Panc1 (cell line): Measurements from ENCODE around the gene RPL41. TPM values are rescaled to one million over a fixed set of nuclear protein-coding genes. Genes with fewer than 3 reads are reported as not detected.

ENCODE experiments used
- ATAC-seq: fragments of 200-7000 bp; cut with Tn5 transposase; 2 replicates; pipeline ENCODE4 v1.9.1; 2020; ENCODE audit warnings: mild to moderate bottlenecking, moderate library complexity
- BruUV-seq: library from RNA; stranded (reverse); fragments of 400-500 nt; replicated peaks from 2 replicates; lab custom pipeline; 2021; lab: Mats Ljungman, UMichigan
- CTCF ChIA-PET: fragments of 300-600 bp; sonication (Branson Sonifier 250); formaldehyde crosslinking; loops from one replicate; lab custom pipeline; 2022; ENCODE audit warnings: antibody characterized with exemption; lab: Charles Lee
- POLR2A ChIA-PET: fragments of 300-600 bp; sonication (Branson Sonifier 250); formaldehyde crosslinking; loops from one replicate; lab custom pipeline; 2022; ENCODE audit warnings: antibody characterized with exemption; lab: Charles Lee
- DNase-seq: peaks from one replicate; pipeline ENCODE4 v3.0.0-alpha.2; 2010; ENCODE audit warnings: low read depth, low spot score
- H3K27ac ChIP-seq: 2 replicates; pipeline ENCODE4 v1.5.1; 2011; ENCODE audit warnings: mild to moderate bottlenecking, low read length, inconsistent platforms
- H3K27me3 ChIP-seq: fragments of 200-500 bp; sonication (Bioruptor generic); 2 replicates; pipeline ENCODE4 v1.6.0; 2014; ENCODE audit warnings: low read length, inconsistent platforms; ENCODE audit not compliant: control insufficient read depth, insufficient read depth
- H3K36me3 ChIP-seq: fragments of 200-500 bp; sonication (Bioruptor generic); 2 replicates; pipeline ENCODE4 v1.5.1; 2014; ENCODE audit warnings: inconsistent platforms, mild to moderate bottlenecking, low read length, moderate library complexity; ENCODE audit not compliant: control insufficient read depth, insufficient read depth
- H3K4me1 ChIP-seq: 2 replicates; pipeline ENCODE4 v1.5.1; 2011; ENCODE audit warnings: inconsistent platforms, mild to moderate bottlenecking, low read length, moderate library complexity; ENCODE audit not compliant: control insufficient read depth, insufficient read depth
- H3K4me3 ChIP-seq, 2 experiments: 2 replicates each; pipeline ENCODE4 v1.5.1; 2011 to 2012; ENCODE audit warnings: low read depth in 2 of 2, low read length in 2 of 2, mild to moderate bottlenecking in 2 of 2, inconsistent platforms in 1 of 2, moderate library complexity in 1 of 2
- H3K9me3 ChIP-seq: fragments of 200-500 bp; sonication (Bioruptor generic); 2 replicates; pipeline ENCODE4 v1.5.1; 2014; ENCODE audit warnings: low read depth, mild to moderate bottlenecking, inconsistent platforms, low read length, moderate library complexity; ENCODE audit not compliant: control insufficient read depth, insufficient read depth
- CTCF ChIP-seq: fragments of 450-650 bp; IDR thresholded peaks from 2 replicates; pipeline ENCODE4 v1.5.1; 2017; ENCODE audit warnings: mild to moderate bottlenecking
- POLR2AphosphoS5 ChIP-seq: IDR thresholded peaks from 2 replicates; pipeline ENCODE4 v1.6.1; 2012; ENCODE audit warnings: mild to moderate bottlenecking, low read depth, low read length, moderate library complexity
- SIN3A ChIP-seq: IDR thresholded peaks from 2 replicates; pipeline ENCODE4 v1.6.1; 2012; ENCODE audit warnings: low read depth, mild to moderate bottlenecking, low read length, moderate library complexity, borderline replicate concordance; ENCODE audit not compliant: insufficient read depth
- TCF7L2 ChIP-seq: IDR thresholded peaks from 2 replicates; pipeline ENCODE4 v1.6.1; 2011; ENCODE audit warnings: mild to moderate bottlenecking, low read depth, low read length, inconsistent platforms
- in situ Hi-C: cut with HindIII; loops from 2 replicates; pipeline ENCODE4 v1.10.0; 2016; ENCODE audit warnings: low sequenced_read_pairs, low pct_unique_long_range_greater_than_20kb
- intact Hi-C: fragments of 100-400 bp; cut with micrococcal nuclease; formaldehyde crosslinking; loops from one replicate; pipeline ENCODE4 v1.10.0; 2022; ENCODE audit not compliant: unreplicated experiment
- total RNA-seq: library from RNA; stranded (reverse); gene quantifications from one replicate; pipeline ENCODE4 v1.2.1, GENCODE V29; 2021; ENCODE audit not compliant: unreplicated experiment
- TF ChIP-seq, protein P1 (sequence below), 2 experiments: IDR thresholded peaks; 2 replicates each; pipeline ENCODE4 v1.6.1; 2011 to 2012; ENCODE audit warnings: low read depth in 2 of 2, control low read depth in 1 of 2, low read length in 1 of 2, mild to moderate bottlenecking in 1 of 2, moderate library complexity in 1 of 2; ENCODE audit not compliant: insufficient read depth in 1 of 2

RPL41 gene
- total RNA-seq, 1 experiment from 2014 or later = 2,264 TPM

DNA sequence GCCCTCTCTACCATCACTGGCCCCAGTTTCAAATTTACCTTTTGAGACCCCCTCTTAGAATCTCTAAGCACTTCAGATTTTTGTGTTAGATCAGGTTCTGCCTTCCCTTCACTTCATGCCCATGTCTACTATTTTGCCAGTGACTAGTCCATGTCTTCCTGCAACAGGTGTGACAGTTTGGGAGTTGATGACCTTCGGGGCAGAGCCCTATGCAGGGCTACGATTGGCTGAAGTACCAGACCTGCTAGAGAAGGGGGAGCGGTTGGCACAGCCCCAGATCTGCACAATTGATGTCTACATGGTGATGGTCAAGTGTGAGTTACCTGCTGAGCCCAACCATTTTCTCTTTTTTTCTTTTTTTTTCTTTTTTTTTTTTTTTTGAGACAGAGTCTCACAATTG lies 17.8 kb upstream of the RPL41 start:
- DNase-seq (no peak), ATAC-seq (no peak)
- CTCF ChIA-PET = interaction anchor here (0.7 kb wide), 1 partner anchor 102 kb away, joined by 3 read pairs; no protein-coding TSS in a partner anchor
- Histone ChIP-seq H3K27ac (no peak overlapping the region), H3K27me3 (no peaks in the 10 kb centered on the region; the same call in 1 of the 2 replicates), H3K4me3 (no peak overlapping the region), H3K36me3 (no peaks in the 10 kb centered on the region), H3K9me3 (no peaks in the 10 kb centered on the region), H3K4me1 (peaks cover 7% of the 10 kb centered on the region)
- TF ChIP-seq CTCF = no peak
- no TSS peak for BruUV-seq
- intact Hi-C loops = no loop called here
- POLR2A ChIA-PET = interaction anchor here (0.7 kb wide), 1 partner anchor 17 kb away, joined by 6 read pairs; no protein-coding TSS in a partner anchor
- in situ Hi-C loops = no loop called here

- ATAC-seq (no peak), DNase-seq (no peak)
- no peaks in the 10 kb centered on the region; the same call in 1 of the 2 replicates for H3K27me3 ChIP-seq
- H3K4me1 ChIP-seq = peaks cover 8% of the 10 kb centered on the region
- ChIA-PET POLR2A (no interaction called here), CTCF (no interaction called here)
- no peak overlapping the region for H3K4me3 ChIP-seq
- no peaks in the 10 kb centered on the region; the same call in 1 of the 2 replicates for H3K36me3 ChIP-seq
- BruUV-seq = no TSS peak
- in situ Hi-C loops = no loop called here
- no peaks in the 10 kb centered on the region for H3K9me3 ChIP-seq
- H3K27ac ChIP-seq = no peak overlapping the region
- intact Hi-C loops = no loop called here
- TF ChIP-seq, protein P1, sequence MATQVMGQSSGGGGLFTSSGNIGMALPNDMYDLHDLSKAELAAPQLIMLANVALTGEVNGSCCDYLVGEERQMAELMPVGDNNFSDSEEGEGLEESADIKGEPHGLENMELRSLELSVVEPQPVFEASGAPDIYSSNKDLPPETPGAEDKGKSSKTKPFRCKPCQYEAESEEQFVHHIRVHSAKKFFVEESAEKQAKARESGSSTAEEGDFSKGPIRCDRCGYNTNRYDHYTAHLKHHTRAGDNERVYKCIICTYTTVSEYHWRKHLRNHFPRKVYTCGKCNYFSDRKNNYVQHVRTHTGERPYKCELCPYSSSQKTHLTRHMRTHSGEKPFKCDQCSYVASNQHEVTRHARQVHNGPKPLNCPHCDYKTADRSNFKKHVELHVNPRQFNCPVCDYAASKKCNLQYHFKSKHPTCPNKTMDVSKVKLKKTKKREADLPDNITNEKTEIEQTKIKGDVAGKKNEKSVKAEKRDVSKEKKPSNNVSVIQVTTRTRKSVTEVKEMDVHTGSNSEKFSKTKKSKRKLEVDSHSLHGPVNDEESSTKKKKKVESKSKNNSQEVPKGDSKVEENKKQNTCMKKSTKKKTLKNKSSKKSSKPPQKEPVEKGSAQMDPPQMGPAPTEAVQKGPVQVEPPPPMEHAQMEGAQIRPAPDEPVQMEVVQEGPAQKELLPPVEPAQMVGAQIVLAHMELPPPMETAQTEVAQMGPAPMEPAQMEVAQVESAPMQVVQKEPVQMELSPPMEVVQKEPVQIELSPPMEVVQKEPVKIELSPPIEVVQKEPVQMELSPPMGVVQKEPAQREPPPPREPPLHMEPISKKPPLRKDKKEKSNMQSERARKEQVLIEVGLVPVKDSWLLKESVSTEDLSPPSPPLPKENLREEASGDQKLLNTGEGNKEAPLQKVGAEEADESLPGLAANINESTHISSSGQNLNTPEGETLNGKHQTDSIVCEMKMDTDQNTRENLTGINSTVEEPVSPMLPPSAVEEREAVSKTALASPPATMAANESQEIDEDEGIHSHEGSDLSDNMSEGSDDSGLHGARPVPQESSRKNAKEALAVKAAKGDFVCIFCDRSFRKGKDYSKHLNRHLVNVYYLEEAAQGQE (IDR thresholded peaks at IDR 0.05; ENCODE audit: insufficient read depth in 1 of 2, low read depth in 2 of 2, low read length in 1 of 2) = no peak
- TF ChIP-seq TCF7L2 (no peak), POLR2AphosphoS5 (no peak), CTCF (no peak), SIN3A (no peak)
Observed at GRCh38 chr12:56099787-56100186, 16.6 kb upstream of the RPL41 start.
